Measurements from ENCODE around the gene C5. TPM values are rescaled to one million over a fixed set of nuclear protein-coding genes. Genes with fewer than 3 reads are reported as not detected.

The C5 gene
- total and polyA plus RNA-seq, 2 experiments from 2014 or later, result 13.8 to 55.4 TPM

DNA sequence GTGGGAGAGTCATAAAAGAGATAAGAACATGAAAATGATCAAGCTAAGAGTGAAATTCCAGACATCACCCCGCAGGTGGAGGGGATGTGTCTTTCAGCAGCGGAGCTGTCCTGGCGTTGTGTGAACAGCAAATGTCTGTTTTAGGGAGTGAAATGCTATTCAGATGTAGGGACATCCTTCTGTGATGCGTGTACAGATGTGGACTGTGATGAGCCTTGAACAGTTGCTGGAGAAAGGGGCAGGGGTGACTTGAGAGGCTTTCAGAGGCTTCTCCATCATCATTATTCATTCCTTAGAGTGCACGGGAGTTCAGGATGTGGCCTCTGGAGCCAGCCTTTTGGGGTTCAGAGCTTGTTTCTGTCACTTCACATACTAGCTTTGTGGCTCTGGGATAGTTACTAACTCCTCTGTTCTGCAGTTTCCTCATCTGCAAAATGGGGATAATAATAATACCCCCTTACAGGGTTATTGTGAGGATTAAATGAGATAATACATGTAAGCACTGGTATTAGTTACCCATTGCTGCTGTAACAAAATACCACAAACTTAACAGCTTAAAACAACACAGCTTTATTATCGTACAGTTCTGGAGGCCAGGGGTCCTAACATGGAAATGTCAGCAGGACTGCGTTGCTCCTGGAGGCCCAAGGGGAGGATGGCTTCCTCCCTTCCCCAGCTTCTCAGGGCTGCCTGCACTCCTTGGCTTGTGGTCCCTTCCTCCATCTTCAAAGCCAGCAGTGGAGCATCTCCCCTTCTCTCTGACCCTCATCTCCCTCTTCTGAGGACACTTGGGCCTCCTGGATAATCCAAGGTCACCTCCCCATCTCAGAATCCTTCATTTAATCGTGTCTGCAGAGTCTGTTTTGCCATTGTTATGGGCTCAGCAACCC, 132.8 kb downstream of the C5 start:
- Histone ChIP-seq H3K27me3 (no peaks in the 10 kb centered on the region), H3K9me2 (replicated peaks; ENCODE audit: insufficient read depth) (no peaks in the 10 kb centered on the region), H4K20me1 (ENCODE audit: insufficient read depth, poor library complexity, severe bottlenecking) (no peaks in the 10 kb centered on the region), H3K4me1 (ENCODE audit: insufficient read depth) (peaks cover 48% of the 10 kb centered on the region), H3K4me3 (no peak overlapping the region), H3K27ac (peak overlapping the region; percentile 71), H3K9me3 (ENCODE audit: low read depth) (no peaks in the 10 kb centered on the region), H2AFZ (no peak overlapping the region), H3K36me3 (replicated peaks; ENCODE audit: insufficient read depth, low read depth) (no peaks in the 10 kb centered on the region), H3K4me2 (no peak overlapping the region), H3K79me2 (no peaks in the 10 kb centered on the region)
- DNase-seq (ENCODE audit: low spot score), result no peak
- TF ChIP-seq EZH2 (IDR thresholded peaks at IDR 0.05; ENCODE audit: borderline replicate concordance) (no peak), EZH2phosphoT487 (IDR thresholded peaks at IDR 0.05; ENCODE audit: low read depth, severe bottlenecking, unreplicated experiment) (no peak)
- TF ChIP-seq, protein P1, sequence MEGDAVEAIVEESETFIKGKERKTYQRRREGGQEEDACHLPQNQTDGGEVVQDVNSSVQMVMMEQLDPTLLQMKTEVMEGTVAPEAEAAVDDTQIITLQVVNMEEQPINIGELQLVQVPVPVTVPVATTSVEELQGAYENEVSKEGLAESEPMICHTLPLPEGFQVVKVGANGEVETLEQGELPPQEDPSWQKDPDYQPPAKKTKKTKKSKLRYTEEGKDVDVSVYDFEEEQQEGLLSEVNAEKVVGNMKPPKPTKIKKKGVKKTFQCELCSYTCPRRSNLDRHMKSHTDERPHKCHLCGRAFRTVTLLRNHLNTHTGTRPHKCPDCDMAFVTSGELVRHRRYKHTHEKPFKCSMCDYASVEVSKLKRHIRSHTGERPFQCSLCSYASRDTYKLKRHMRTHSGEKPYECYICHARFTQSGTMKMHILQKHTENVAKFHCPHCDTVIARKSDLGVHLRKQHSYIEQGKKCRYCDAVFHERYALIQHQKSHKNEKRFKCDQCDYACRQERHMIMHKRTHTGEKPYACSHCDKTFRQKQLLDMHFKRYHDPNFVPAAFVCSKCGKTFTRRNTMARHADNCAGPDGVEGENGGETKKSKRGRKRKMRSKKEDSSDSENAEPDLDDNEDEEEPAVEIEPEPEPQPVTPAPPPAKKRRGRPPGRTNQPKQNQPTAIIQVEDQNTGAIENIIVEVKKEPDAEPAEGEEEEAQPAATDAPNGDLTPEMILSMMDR (IDR thresholded peaks at IDR 0.05; ENCODE audit: poor library complexity), result no peak
- 80% methylated on average over 8 of the region's 8 CpGs for WGBS (ENCODE audit: low lambda C conversion rate, missing lambda C conversion rate)

DNA sequence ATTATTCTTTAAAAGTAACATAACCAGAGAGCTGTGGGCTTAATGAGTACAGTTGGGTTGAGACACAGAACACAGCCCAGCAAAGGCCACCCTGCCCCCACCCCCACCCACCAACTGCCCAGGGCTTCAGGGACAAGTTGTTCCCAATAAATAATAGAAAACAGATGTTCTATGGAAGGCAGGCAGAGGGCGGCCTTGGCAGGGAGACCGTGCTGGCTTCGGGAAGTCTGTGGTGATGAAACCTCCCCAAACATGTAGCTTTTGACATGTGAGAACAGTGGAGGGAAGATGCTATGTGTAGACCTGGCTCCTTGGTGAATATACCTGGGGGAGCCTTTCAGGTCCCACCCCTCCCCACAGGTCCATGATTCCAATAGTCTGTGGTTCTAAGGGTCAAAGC, 133.5 kb downstream of the C5 start:
- Histone ChIP-seq H2AFZ (no peak overlapping the region), H3K4me1 (ENCODE audit: insufficient read depth) (peaks cover 42% of the 10 kb centered on the region), H3K27ac (peak overlapping the region; percentile 71), H3K27me3 (no peaks in the 10 kb centered on the region), H3K36me3 (replicated peaks; ENCODE audit: insufficient read depth, low read depth) (no peaks in the 10 kb centered on the region), H3K9me2 (replicated peaks; ENCODE audit: insufficient read depth) (no peaks in the 10 kb centered on the region), H3K4me2 (peak overlapping the region; percentile 3), H3K4me3 (no peak overlapping the region), H4K20me1 (ENCODE audit: insufficient read depth, poor library complexity, severe bottlenecking) (no peaks in the 10 kb centered on the region), H3K9me3 (ENCODE audit: low read depth) (no peaks in the 10 kb centered on the region), H3K79me2 (no peaks in the 10 kb centered on the region)
- DNase-seq (ENCODE audit: low spot score), result peak; percentile 65
- WGBS (ENCODE audit: low lambda C conversion rate, missing lambda C conversion rate), result 48% methylated on average over 3 of the region's 3 CpGs
- TF ChIP-seq, protein P1 (IDR thresholded peaks at IDR 0.05; ENCODE audit: poor library complexity), result peak; percentile 30
- TF ChIP-seq EZH2 (IDR thresholded peaks at IDR 0.05; ENCODE audit: borderline replicate concordance), result no peak
- no peak for TF ChIP-seq EZH2phosphoT487 (IDR thresholded peaks at IDR 0.05; ENCODE audit: low read depth, severe bottlenecking, unreplicated experiment)

DNA sequence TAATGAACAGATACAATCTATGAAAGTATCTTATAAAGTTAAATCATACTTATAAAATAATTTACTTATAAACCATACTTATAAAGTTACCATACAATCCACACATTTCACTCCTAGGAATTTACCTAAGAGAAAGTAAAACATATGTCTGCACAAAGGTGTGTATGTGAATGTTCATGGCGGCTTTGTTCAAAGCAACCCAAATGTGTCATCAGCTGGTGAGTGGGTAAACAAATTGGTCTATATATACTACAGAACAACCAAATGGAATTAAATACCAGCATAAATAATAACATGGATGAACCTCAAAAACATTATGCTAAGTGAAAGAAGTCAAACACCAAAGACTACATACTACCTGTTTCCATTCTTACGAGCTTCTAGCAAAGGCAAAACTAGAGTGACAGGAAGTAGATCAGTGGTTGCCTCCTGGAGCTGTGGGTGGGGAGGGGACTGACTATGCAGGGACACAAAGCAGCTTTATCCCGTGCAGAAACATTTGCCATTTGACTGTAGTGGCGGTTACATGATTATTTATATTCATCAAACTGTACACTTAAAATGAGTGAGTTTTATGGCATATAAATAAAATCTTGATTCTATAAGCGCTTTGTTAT, 134.1 kb downstream of the C5 start:
- H3K79me2 ChIP-seq, result no peaks in the 10 kb centered on the region
- H3K9me3 ChIP-seq (ENCODE audit: low read depth), result no peaks in the 10 kb centered on the region
- no peaks in the 10 kb centered on the region for H3K27me3 ChIP-seq
- WGBS (ENCODE audit: low lambda C conversion rate, missing lambda C conversion rate), result 68% methylated on average over 5 of the region's 5 CpGs
- H3K9me2 ChIP-seq (replicated peaks; ENCODE audit: insufficient read depth), result no peaks in the 10 kb centered on the region
- TF ChIP-seq EZH2phosphoT487 (IDR thresholded peaks at IDR 0.05; ENCODE audit: low read depth, severe bottlenecking, unreplicated experiment), result no peak
- no peak for TF ChIP-seq EZH2 (IDR thresholded peaks at IDR 0.05; ENCODE audit: borderline replicate concordance)
- TF ChIP-seq, protein P1 (IDR thresholded peaks at IDR 0.05; ENCODE audit: poor library complexity), result no peak
- peaks cover 35% of the 10 kb centered on the region for H3K4me1 ChIP-seq (ENCODE audit: insufficient read depth)
- no peak overlapping the region for H3K4me3 ChIP-seq
- DNase-seq (ENCODE audit: low spot score), result no peak
- peak overlapping the region; percentile 71 for H3K27ac ChIP-seq
- no peaks in the 10 kb centered on the region for H4K20me1 ChIP-seq (ENCODE audit: insufficient read depth, poor library complexity, severe bottlenecking)
- H3K36me3 ChIP-seq (replicated peaks; ENCODE audit: insufficient read depth, low read depth), result no peaks in the 10 kb centered on the region
- H2AFZ ChIP-seq, result no peak overlapping the region
- H3K4me2 ChIP-seq, result peak overlapping the region; percentile 3

All from hepatocyte (in vitro differentiated cells).